ENCODE measurements around the gene FCGR2B.

- TF ChIP-seq, protein P1, sequence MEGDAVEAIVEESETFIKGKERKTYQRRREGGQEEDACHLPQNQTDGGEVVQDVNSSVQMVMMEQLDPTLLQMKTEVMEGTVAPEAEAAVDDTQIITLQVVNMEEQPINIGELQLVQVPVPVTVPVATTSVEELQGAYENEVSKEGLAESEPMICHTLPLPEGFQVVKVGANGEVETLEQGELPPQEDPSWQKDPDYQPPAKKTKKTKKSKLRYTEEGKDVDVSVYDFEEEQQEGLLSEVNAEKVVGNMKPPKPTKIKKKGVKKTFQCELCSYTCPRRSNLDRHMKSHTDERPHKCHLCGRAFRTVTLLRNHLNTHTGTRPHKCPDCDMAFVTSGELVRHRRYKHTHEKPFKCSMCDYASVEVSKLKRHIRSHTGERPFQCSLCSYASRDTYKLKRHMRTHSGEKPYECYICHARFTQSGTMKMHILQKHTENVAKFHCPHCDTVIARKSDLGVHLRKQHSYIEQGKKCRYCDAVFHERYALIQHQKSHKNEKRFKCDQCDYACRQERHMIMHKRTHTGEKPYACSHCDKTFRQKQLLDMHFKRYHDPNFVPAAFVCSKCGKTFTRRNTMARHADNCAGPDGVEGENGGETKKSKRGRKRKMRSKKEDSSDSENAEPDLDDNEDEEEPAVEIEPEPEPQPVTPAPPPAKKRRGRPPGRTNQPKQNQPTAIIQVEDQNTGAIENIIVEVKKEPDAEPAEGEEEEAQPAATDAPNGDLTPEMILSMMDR (IDR thresholded peaks at IDR 0.05), result no peak
- no peak for TF ChIP-seq POLR2A (IDR thresholded peaks at IDR 0.05)
Measured at GRCh38 chr1:161720422-161720821, 57.5 kb downstream of the FCGR2B start.

Measured in thyroid gland (tissue), 4 donors.